GM19099 (cell line): ENCODE results near the gene CCDC178.

Experiments
- POLR2A ChIP-seq: IDR thresholded peaks from 3 replicates; pipeline ENCODE4 v1.6.1; 2011; ENCODE audit warnings: low read depth; ENCODE audit not compliant: insufficient read length; ENCODE audit errors: extremely low read depth

CCDC178 gene

GRCh38 chr18:33115917-33116316 is 324.6 kb downstream of the CCDC178 start:
- no peak for TF ChIP-seq POLR2A

- TF ChIP-seq POLR2A = no peak
These were observed 325.0 kb downstream of the CCDC178 start for GRCh38 chr18:33115476-33115875.

- no peak for TF ChIP-seq POLR2A
These were observed 325.8 kb downstream of the CCDC178 start for GRCh38 chr18:33114749-33115148.

- TF ChIP-seq POLR2A = no peak
These were observed 327.1 kb downstream of the CCDC178 start for GRCh38 chr18:33113416-33113815.

- TF ChIP-seq POLR2A = no peak
These were observed 333.0 kb downstream of the CCDC178 start for GRCh38 chr18:33107511-33107910.

GRCh38 chr18:33101316-33101715 is 339.2 kb downstream of the CCDC178 start:
- TF ChIP-seq POLR2A = no peak

GRCh38 chr18:33099626-33100025 is 340.9 kb downstream of the CCDC178 start:
- no peak for TF ChIP-seq POLR2A

GRCh38 chr18:33097126-33097525 is 343.4 kb downstream of the CCDC178 start:
- TF ChIP-seq POLR2A = no peak

- no peak for TF ChIP-seq POLR2A
These were observed 350.1 kb downstream of the CCDC178 start for GRCh38 chr18:33090461-33090860.

- TF ChIP-seq POLR2A = no peak
These were observed 363.9 kb downstream of the CCDC178 start for GRCh38 chr18:33076601-33077000.

- TF ChIP-seq POLR2A = no peak
These were observed 366.4 kb downstream of the CCDC178 start for GRCh38 chr18:33074125-33074524.

GRCh38 chr18:33062834-33063364 is 377.6 kb downstream of the CCDC178 start:
- TF ChIP-seq POLR2A = no peak

GRCh38 chr18:33052886-33053285 is 387.6 kb downstream of the CCDC178 start:
- no peak for TF ChIP-seq POLR2A

- no peak for TF ChIP-seq POLR2A
These were observed 389.1 kb downstream of the CCDC178 start for GRCh38 chr18:33051407-33051806.

- no peak for TF ChIP-seq POLR2A
These were observed 400.3 kb downstream of the CCDC178 start for GRCh38 chr18:33040213-33040612.

- TF ChIP-seq POLR2A = no peak
These were observed 405.6 kb downstream of the CCDC178 start for GRCh38 chr18:33034945-33035344.

GRCh38 chr18:33034212-33034611 is 406.3 kb downstream of the CCDC178 start:
- no peak for TF ChIP-seq POLR2A
